Measurements from ENCODE around the gene KDM4E. TPM values are rescaled to one million over a fixed set of nuclear protein-coding genes. Genes with fewer than 3 reads are reported as not detected.

The KDM4E gene
- total RNA-seq, 4 donors from 2014 or later = not detected

GRCh38 chr11:95003716-95004115, 21.3 kb upstream of the KDM4E start:
- no peak for TF ChIP-seq CTCF (IDR thresholded peaks at IDR 0.05; ENCODE audit: low read depth)

- no peak for TF ChIP-seq CTCF (IDR thresholded peaks at IDR 0.05; ENCODE audit: low read depth)
Measured at GRCh38 chr11:95005642-95006041, 19.4 kb upstream of the KDM4E start.

GRCh38 chr11:95011376-95011775, 13.7 kb upstream of the KDM4E start:
- TF ChIP-seq CTCF (IDR thresholded peaks at IDR 0.05; ENCODE audit: low read depth) = no peak

- no peak for TF ChIP-seq CTCF (IDR thresholded peaks at IDR 0.05; ENCODE audit: low read depth)
Measured at GRCh38 chr11:95014184-95014821, 10.8 kb upstream of the KDM4E start.

- no peak for TF ChIP-seq CTCF (IDR thresholded peaks at IDR 0.05; ENCODE audit: low read depth)
Measured at GRCh38 chr11:95016139-95016538, 8.9 kb upstream of the KDM4E start.

- no peak for TF ChIP-seq CTCF (IDR thresholded peaks at IDR 0.05; ENCODE audit: low read depth)
Measured at GRCh38 chr11:95028357-95028756, 3.3 kb downstream of the KDM4E start.

- TF ChIP-seq CTCF (IDR thresholded peaks at IDR 0.05; ENCODE audit: low read depth) = no peak
Measured at GRCh38 chr11:95033051-95033450, 8.0 kb downstream of the KDM4E start.

All from subcutaneous adipose tissue (tissue), 4 donors.